Omental fat pad (tissue), 4 donors: ENCODE data around the gene IL17F. TPM values are rescaled to one million over a fixed set of nuclear protein-coding genes. Genes with fewer than 3 reads are reported as not detected.
"Not testable (repeated sequence)": the region's sequence is repeated elsewhere in the genome, so short reads cannot be mapped to it uniquely, and the experiment has no call there.

Experiments
- ATAC-seq: fragments of 150-250 bp; one replicate; pipeline ENCODE4 v1.9.1; 2016; ENCODE audit warnings: mild to moderate bottlenecking, moderate library complexity; ENCODE audit not compliant: low FRiP score
- DNase-seq: peaks from one replicate; pipeline ENCODE4 v3.0.0-alpha.2; 2019; ENCODE audit warnings: low spot score
- total RNA-seq, 4 donors: library from RNA; depleted of rRNA; stranded (reverse); fragments of >200 nt; gene quantifications; one replicate each; pipeline ENCODE4 v1.1.0, GENCODE V29; 2016
- TF ChIP-seq, protein P1 (sequence below), 3 donors: fragments of 450-650 bp; IDR thresholded peaks; one replicate each; pipeline ENCODE4 v1.5.1; 2016 to 2017; ENCODE audit warnings: antibody characterized with exemption in 3 of 3, mild to moderate bottlenecking in 3 of 3, moderate library complexity in 2 of 3

Gene IL17F
- total RNA-seq, 4 donors from 2014 or later = not detected

GRCh38 chr6:52213127-52213526 lies 31.2 kb downstream of the IL17F start:
- DNase-seq (no peak), ATAC-seq (no peak)
- TF ChIP-seq, protein P1, sequence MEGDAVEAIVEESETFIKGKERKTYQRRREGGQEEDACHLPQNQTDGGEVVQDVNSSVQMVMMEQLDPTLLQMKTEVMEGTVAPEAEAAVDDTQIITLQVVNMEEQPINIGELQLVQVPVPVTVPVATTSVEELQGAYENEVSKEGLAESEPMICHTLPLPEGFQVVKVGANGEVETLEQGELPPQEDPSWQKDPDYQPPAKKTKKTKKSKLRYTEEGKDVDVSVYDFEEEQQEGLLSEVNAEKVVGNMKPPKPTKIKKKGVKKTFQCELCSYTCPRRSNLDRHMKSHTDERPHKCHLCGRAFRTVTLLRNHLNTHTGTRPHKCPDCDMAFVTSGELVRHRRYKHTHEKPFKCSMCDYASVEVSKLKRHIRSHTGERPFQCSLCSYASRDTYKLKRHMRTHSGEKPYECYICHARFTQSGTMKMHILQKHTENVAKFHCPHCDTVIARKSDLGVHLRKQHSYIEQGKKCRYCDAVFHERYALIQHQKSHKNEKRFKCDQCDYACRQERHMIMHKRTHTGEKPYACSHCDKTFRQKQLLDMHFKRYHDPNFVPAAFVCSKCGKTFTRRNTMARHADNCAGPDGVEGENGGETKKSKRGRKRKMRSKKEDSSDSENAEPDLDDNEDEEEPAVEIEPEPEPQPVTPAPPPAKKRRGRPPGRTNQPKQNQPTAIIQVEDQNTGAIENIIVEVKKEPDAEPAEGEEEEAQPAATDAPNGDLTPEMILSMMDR (IDR thresholded peaks at IDR 0.05) = no peak

DNA sequence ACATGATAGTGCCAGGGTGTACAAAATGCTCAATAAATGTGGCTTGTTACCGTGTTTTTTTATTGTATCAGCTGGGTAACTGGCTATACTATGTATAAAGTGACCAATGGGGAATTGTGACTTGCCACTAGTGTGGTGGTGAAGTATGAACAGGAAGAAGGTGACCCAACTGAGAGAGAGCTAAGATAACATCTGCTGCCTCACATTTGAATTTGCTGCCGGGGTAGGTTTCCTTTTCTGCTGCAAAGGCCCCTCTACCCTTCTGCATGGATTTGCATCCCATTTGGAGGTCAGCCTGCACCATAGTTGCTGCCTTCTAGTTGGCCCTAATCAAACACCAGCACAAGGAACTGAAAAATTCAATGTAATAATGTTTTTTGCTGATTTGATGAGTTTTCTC lies 34.1 kb downstream of the IL17F start:
- ATAC-seq (no peak), DNase-seq (no peak)
- TF ChIP-seq, protein P1 (IDR thresholded peaks at IDR 0.05) = no peak

GRCh38 chr6:52209770-52210169 lies 34.5 kb downstream of the IL17F start:
- ATAC-seq (no peak), DNase-seq (no peak)
- TF ChIP-seq, protein P1 (IDR thresholded peaks at IDR 0.05) = no peak

GRCh38 chr6:52208612-52209011 lies 35.7 kb downstream of the IL17F start:
- TF ChIP-seq, protein P1 (IDR thresholded peaks at IDR 0.05) = no peak
- ATAC-seq = no peak
- DNase-seq = no peak

GRCh38 chr6:52207066-52207465 lies 37.2 kb downstream of the IL17F start:
- TF ChIP-seq, protein P1 (IDR thresholded peaks at IDR 0.05) = no peak
- DNase-seq = no peak
- no peak for ATAC-seq

GRCh38 chr6:52201493-52201892 lies 42.8 kb downstream of the IL17F start:
- DNase-seq = no peak
- TF ChIP-seq, protein P1 (IDR thresholded peaks at IDR 0.05) = no peak
- no peak for ATAC-seq

DNA sequence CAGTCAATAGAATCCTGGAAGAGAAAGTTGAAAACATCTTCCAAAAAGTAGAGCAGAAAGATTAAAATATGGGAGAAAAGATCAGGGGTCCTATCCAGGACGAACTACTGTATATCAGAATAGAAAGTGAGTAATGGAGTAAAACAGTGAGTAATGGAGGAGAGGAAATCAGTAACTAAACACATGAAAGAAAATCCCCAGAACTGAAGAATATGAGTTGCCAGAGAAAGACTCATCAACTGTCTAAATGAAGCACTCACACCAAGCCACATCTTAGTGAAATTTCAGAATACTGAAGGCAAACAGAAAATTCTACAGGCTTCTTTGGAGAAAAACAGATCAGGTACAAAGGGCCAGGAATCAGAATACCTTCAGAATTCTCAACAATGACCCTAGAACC lies 43.3 kb downstream of the IL17F start:
- TF ChIP-seq, protein P1 (IDR thresholded peaks at IDR 0.05) = no peak
- ATAC-seq (no peak), DNase-seq (no peak)

DNA sequence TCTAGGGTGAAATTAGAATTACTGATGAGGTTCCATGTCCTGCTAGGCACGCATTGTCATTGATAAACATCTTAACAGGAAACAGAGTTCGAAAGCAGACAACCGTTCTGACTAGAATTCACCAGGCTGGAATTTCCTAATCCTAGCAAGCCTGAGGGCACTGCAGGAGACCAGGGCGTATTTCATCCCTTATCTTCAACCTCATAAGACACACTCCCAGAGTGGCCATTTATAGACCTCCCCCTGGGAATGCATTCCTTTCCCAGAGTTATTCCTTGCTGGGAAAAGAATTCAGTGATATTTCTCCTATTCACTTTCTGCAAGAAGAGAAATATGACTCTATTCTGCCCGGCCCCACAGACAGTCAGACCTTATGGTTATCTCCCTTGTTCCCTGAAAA lies 44.2 kb downstream of the IL17F start:
- ATAC-seq, DNase-seq: not testable (repeated sequence)
